K562 (cell line): ENCODE results near the gene ATRNL1. TPM values are rescaled to one million over a fixed set of nuclear protein-coding genes. Genes with fewer than 3 reads are reported as not detected.

ENCODE experiments used
- ATAC-seq: fragments of 200-7000 bp; cut with Tn5 transposase; 3 replicates; pipeline ENCODE4 v1.9.1; 2020; ENCODE audit warnings: moderate library complexity
- BruUV-seq: library from RNA; stranded (reverse); fragments of 400-500 nt; replicated peaks from 2 replicates; lab custom pipeline; 2021; lab: Mats Ljungman, UMichigan
- CTCF ChIA-PET: fragments of 300-600 bp; formaldehyde crosslinking; extraction: SDS; loops from one replicate; lab custom pipeline; 2021; ENCODE audit warnings: low intra/inter-chr PET ratio; lab: Yijun Ruan, JAX
- POLR2A ChIA-PET: fragments of 300-600, 350-650 bp; sonication (Branson Sonifier 250); formaldehyde crosslinking; extraction: SDS; loops from one replicate; lab custom pipeline; 2021; ENCODE audit warnings: antibody characterized with exemption, inconsistent platforms; lab: Yijun Ruan, JAX
- DNase-seq, 4 experiments: peaks; one replicate each; pipeline versions ENCODE4 v3.0.0 to v3.0.0-alpha.2; 2011 to 2018; ENCODE audit warnings: low spot score in 3 of 4, mixed read lengths in 3 of 4; ENCODE audit errors: extremely low read depth in 1 of 4
- FAIRE-seq: peaks from 2 replicates; lab custom pipeline; 2011; peaks lifted over from hg19 to GRCh38; lab: Jason Lieb, UNC
- H2AFZ ChIP-seq: 2 replicates; pipeline ENCODE4 v1.6.0; 2011; ENCODE audit warnings: low read depth, low read length, control low read depth, inconsistent platforms
- H3K27ac ChIP-seq: fragments of 200-600 bp; 3 replicates; pipeline ENCODE4 v1.8.0; 2011; ENCODE audit warnings: low read depth, mild to moderate bottlenecking, control low read depth, inconsistent platforms, low read length, moderate library complexity, mixed read lengths; ENCODE audit errors: extremely low read depth
- H3K27me3 ChIP-seq, 2 experiments: fragments of 300-600 bp in 1 of 2; 2 replicates in 1 of 2; 3 replicates in 1 of 2; pipeline versions ENCODE4 v1.6.0 to v1.8.0; 2011; ENCODE audit warnings: inconsistent platforms in 2 of 2, low read length in 2 of 2, mild to moderate bottlenecking in 1 of 2, mixed read lengths in 1 of 2, moderate library complexity in 1 of 2; ENCODE audit not compliant: control insufficient read depth in 2 of 2, insufficient read depth in 2 of 2
- H3K36me3 ChIP-seq: fragments of 300-600 bp; 3 replicates; pipeline ENCODE4 v1.8.0; 2011; ENCODE audit warnings: mild to moderate bottlenecking, low read length, inconsistent platforms; ENCODE audit not compliant: control insufficient read depth, insufficient read depth
- H3K4me1 ChIP-seq, 2 experiments: fragments of 200-600 bp in 1 of 2; replicated peaks in 1 of 2; 2 replicates in 1 of 2; 3 replicates in 1 of 2; pipeline versions ENCODE4 v1.5.1 to v1.8.0; 2011; ENCODE audit warnings: inconsistent platforms in 2 of 2, low read length in 2 of 2, mild to moderate bottlenecking in 1 of 2, mixed read lengths in 1 of 2, moderate library complexity in 1 of 2; ENCODE audit not compliant: control insufficient read depth in 2 of 2, insufficient read depth in 2 of 2
- H3K4me2 ChIP-seq: 2 replicates; pipeline ENCODE4 v1.6.1; 2011; ENCODE audit warnings: low read length, control low read depth, inconsistent platforms, mixed read lengths; ENCODE audit not compliant: insufficient read depth
- H3K4me3 ChIP-seq: fragments of 200-600 bp; sonication (generic), shearing (Covaris generic); 2 replicates; pipeline ENCODE4 v1.5.1; 2016; ENCODE audit warnings: control low read depth, inconsistent platforms
- H3K79me2 ChIP-seq: fragments of 200-600 bp; 3 replicates; pipeline ENCODE4 v1.8.0; 2011; ENCODE audit warnings: low read length, inconsistent platforms; ENCODE audit not compliant: control insufficient read depth, insufficient read depth
- H3K9ac ChIP-seq, 2 experiments: 2 replicates each; pipeline versions ENCODE4 v1.6.0 to v1.6.1; 2011; ENCODE audit warnings: low read depth in 2 of 2, low read length in 2 of 2, control low read depth in 1 of 2, inconsistent platforms in 1 of 2, mild to moderate bottlenecking in 1 of 2, mixed read lengths in 1 of 2; ENCODE audit not compliant: insufficient read depth in 1 of 2
- H3K9me1 ChIP-seq: one replicate; pipeline ENCODE4 v1.6.0; 2011; ENCODE audit warnings: inconsistent platforms, mild to moderate bottlenecking, low read length, moderate library complexity; ENCODE audit not compliant: control insufficient read depth, insufficient read depth
- H3K9me3 ChIP-seq: replicated peaks from 2 replicates; pipeline ENCODE4 v1.5.1; 2011; ENCODE audit warnings: low read depth, low read length, inconsistent platforms; ENCODE audit not compliant: control insufficient read depth, insufficient read depth
- H4K20me1 ChIP-seq: replicated peaks from 2 replicates; pipeline ENCODE4 v1.6.1; 2011; ENCODE audit warnings: low read length, inconsistent platforms, mixed read lengths; ENCODE audit not compliant: control insufficient read depth, insufficient read depth
- CTCF ChIP-seq, 3 experiments: IDR thresholded peaks in 2 of 3; conservative IDR thresholded peaks in 1 of 3; 2 replicates each; pipeline ENCODE4 v1.5.1; 2011 to 2012; ENCODE audit warnings: low read length in 3 of 3, mild to moderate bottlenecking in 3 of 3, control low read depth in 2 of 3, improper control_type of control experiment in 1 of 3, inconsistent platforms in 1 of 3, low read depth in 1 of 3, mixed read lengths in 1 of 3, moderate library complexity in 1 of 3; ENCODE audit not compliant: insufficient read depth in 2 of 3
- MCM5 ChIP-seq: fragments of 450-650 bp; IDR thresholded peaks from 2 replicates; pipeline ENCODE4 v1.6.1; 2016; ENCODE audit warnings: low read depth
- RAD21 ChIP-seq, 2 experiments: fragments of 250-450 bp in 1 of 2; fragments of 450-650 bp in 1 of 2; sonication (Bioruptor Pico) in 1 of 2; formaldehyde crosslinking in 1 of 2; IDR thresholded peaks in 1 of 2; conservative IDR thresholded peaks in 1 of 2; 2 replicates each; pipeline versions ENCODE4 v1.4.0 to v1.8.0; 2020 to 2022; ENCODE audit warnings: mild to moderate bottlenecking in 2 of 2, moderate library complexity in 1 of 2
- WGBS: fragments of 100-300 bp; shearing (Covaris generic); methylation state at CpG from one replicate; pipeline ENCODE4 v1.1.6; 2016; ENCODE audit warnings: low coverage, mixed read lengths; ENCODE audit not compliant: insufficient coverage; ENCODE audit errors: missing lambda C conversion rate; 5-methylcytosine and 5-hydroxymethylcytosine counted together
- in situ Hi-C: fragments of 300-500 bp; cut with MboI; formaldehyde crosslinking; loops from 4 replicates; pipeline ENCODE4 v1.15.0; 2018; ENCODE audit warnings: inconsistent platforms, mixed read lengths
- intact Hi-C: fragments of 100-400 bp; cut with micrococcal nuclease; formaldehyde crosslinking; loops from 2 replicates; pipeline ENCODE4 v1.14.2; 2022
- polyA plus RNA-seq, 8 experiments: library from polyadenylated mRNA; depleted of rRNA in 4 of 8; stranded (reverse) in 5 of 8; unstranded in 3 of 8; fragments of >200 nt; fragmentation: Nextera tagmentation in 2 of 8; fragmentation: Illumina TruSeq in 1 of 8; extraction: Ambion mirVana in 2 of 8; extraction: Trizol in 1 of 8; gene quantifications; 2 replicates each; pipeline versions ENCODE4 v1.2.1 to v1.2.3, GENCODE V29; 2011 to 2014; ENCODE audit warnings: inconsistent platforms in 1 of 8, missing spikeins in 1 of 8
- total RNA-seq, 7 experiments: library from RNA; depleted of rRNA in 6 of 7; stranded (reverse); fragments of >200 nt in 6 of 7; fragmentation: Illumina TruSeq in 2 of 7; extraction: Trizol in 2 of 7; gene quantifications; 2 replicates each; pipeline versions ENCODE4 v1.2.1 to v1.2.3, GENCODE V29; 2011 to 2021; ENCODE audit warnings: low replicate concordance in 1 of 7

ATRNL1 gene
- total and polyA plus RNA-seq, 9 of the 15 experiments (the other 6 are each of a cell fraction or from before 2014, with no cell fraction given) = 0.18 TPM; not detected in 8

GRCh38 chr10:115171392-115171960, 78.3 kb downstream of the ATRNL1 start:
- no peak for FAIRE-seq
- CTCF ChIA-PET = no interaction called here

More at GRCh38 chr10:115171392-115171960, 78.3 kb downstream of the ATRNL1 start:
- H3K27me3 ChIP-seq = no peaks in the 10 kb centered on the region
- DNase-seq (peak in 2 of 4 experiments; percentile 0 to 2), ATAC-seq (no peak)
- H4K20me1 ChIP-seq = no peaks in the 10 kb centered on the region
- intact Hi-C loops = loop anchor here (10.0 kb wide), 1 partner anchor 1213 kb away; no protein-coding TSS in a partner anchor
- H3K4me1 ChIP-seq = no peaks in the 10 kb centered on the region
- BruUV-seq = no TSS peak
- no peak overlapping the region for H3K9ac ChIP-seq
- in situ Hi-C loops = no loop called here
- no peak overlapping the region for H3K4me2 ChIP-seq
- H3K36me3 ChIP-seq = no peaks in the 10 kb centered on the region
- TF ChIP-seq RAD21 (CRISPR knock-in tag; conservative IDR thresholded peaks at IDR 0.05 in 1 of 2, IDR thresholded peaks at IDR 0.05 in 1 of 2) = peak in 1 of 2 experiments; percentile 27; a peak in 1 of 4 replicates
- 0 out of 6 replicates have a peak, but pooled peaks of 1 of the 3 experiments have one; percentile 4 for TF ChIP-seq CTCF (IDR thresholded peaks at IDR 0.05 in 2 of 3, conservative IDR thresholded peaks at IDR 0.05 in 1 of 3; ENCODE audit: insufficient read depth in 2 of 3, low read depth in 1 of 3, low read length in 3 of 3)
- TF ChIP-seq MCM5 = no peak
- no peaks in the 10 kb centered on the region for H3K9me3 ChIP-seq
- H2AFZ ChIP-seq = no peak overlapping the region
- no peaks in the 10 kb centered on the region for H3K79me2 ChIP-seq
- H3K9me1 ChIP-seq = no peaks in the 10 kb centered on the region
- H3K27ac ChIP-seq = no peak overlapping the region
- WGBS = 0% methylated on average over 1 of the region's 1 CpG
- no peak overlapping the region for H3K4me3 ChIP-seq
- POLR2A ChIA-PET = no interaction called here
